ENCODE measurements around the gene SPDYE9. TPM values are rescaled to one million over a fixed set of nuclear protein-coding genes. Genes with fewer than 3 reads are reported as not detected.
"Not testable (repeated sequence)": the region's sequence is repeated elsewhere in the genome, so short reads cannot be mapped to it uniquely, and the experiment has no call there.

SPDYE9 gene, protein sequence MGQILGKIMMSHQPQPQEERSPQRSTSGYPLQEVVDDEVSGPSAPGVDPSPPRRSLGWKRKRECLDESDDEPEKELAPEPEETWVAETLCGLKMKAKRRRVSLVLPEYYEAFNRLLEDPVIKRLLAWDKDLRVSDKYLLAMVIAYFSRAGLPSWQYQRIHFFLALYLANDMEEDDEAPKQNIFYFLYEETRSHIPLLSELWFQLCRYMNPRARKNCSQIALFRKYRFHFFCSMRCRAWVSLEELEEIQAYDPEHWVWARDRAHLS
- not detected in 2 replicates for total RNA-seq

DNA sequence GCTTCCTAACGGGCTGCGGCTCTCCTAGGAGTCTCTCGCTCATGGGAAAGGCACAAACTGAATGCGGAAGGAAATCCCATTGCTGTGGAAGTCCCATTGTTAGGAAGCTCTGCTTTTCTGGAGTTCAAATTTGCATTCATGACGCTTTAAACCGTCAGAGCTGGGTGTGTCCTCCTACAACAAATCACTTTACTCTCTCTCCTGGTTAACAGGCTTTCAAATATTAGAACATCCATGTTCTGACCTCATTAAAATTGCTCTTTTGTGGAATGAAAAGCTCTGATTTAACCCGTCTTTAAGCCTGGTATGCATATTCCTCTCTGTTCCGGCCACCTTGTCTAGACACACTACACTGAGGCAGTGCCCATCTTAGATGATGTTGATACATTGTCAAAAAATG is at the start of gene SPDYE9:
Gene SPDYE9 (minus strand): TSS at position 101 of the 400 bp plus-strand sequence. CDS start 1,800 bp downstream, outside the sequence.
- H2AFZ ChIP-seq (ENCODE audit: low read length); H3K4me2 ChIP-seq (ENCODE audit: insufficient read depth, low read length); H3K4me1 ChIP-seq (ENCODE audit: insufficient read depth, low read length); H4K20me1 ChIP-seq (ENCODE audit: insufficient read depth, low read length); H3K27ac ChIP-seq (ENCODE audit: low read depth, low read length); H3K27me3 ChIP-seq (ENCODE audit: insufficient read depth, low read length); H3K4me3 ChIP-seq (ENCODE audit: insufficient read depth, low read length); DNase-seq (ENCODE audit: insufficient read length, low spot score, missing footprints); H3K9me3 ChIP-seq (ENCODE audit: low read depth, low read length); H3K79me2 ChIP-seq (ENCODE audit: insufficient read depth, low read length); H3K36me3 ChIP-seq (ENCODE audit: insufficient read depth, low read length): not testable (repeated sequence)

DNA sequence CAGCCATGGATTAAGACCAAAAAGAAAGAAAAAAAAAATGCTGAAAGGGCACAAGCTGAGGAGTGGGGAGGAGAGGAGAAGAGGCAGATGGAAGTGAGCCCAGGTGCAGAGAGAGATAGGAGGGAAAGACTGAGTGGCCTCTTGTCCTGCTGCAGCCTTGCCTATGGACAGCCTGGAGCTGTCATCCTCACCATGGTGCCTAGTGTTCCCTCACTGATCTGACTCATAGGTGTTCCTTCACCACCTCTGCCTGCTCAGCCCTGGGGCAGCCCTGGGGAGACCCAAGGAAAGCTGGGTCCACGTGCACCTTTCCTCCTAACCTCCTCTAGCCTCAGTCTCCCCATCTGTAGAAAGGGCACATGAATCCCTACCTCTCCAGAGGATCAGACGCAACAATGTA is 49.0 kb upstream of the SPDYE9 start:
- H3K79me2 ChIP-seq (ENCODE audit: insufficient read depth, low read length); H3K4me1 ChIP-seq (ENCODE audit: insufficient read depth, low read length); H3K4me3 ChIP-seq (ENCODE audit: insufficient read depth, low read length); H3K4me2 ChIP-seq (ENCODE audit: insufficient read depth, low read length); H3K27me3 ChIP-seq (ENCODE audit: insufficient read depth, low read length); H3K9me3 ChIP-seq (ENCODE audit: low read depth, low read length); H3K27ac ChIP-seq (ENCODE audit: low read depth, low read length); DNase-seq (ENCODE audit: insufficient read length, low spot score, missing footprints); H2AFZ ChIP-seq (ENCODE audit: low read length); H4K20me1 ChIP-seq (ENCODE audit: insufficient read depth, low read length); H3K36me3 ChIP-seq (ENCODE audit: insufficient read depth, low read length): not testable (repeated sequence)

DNA sequence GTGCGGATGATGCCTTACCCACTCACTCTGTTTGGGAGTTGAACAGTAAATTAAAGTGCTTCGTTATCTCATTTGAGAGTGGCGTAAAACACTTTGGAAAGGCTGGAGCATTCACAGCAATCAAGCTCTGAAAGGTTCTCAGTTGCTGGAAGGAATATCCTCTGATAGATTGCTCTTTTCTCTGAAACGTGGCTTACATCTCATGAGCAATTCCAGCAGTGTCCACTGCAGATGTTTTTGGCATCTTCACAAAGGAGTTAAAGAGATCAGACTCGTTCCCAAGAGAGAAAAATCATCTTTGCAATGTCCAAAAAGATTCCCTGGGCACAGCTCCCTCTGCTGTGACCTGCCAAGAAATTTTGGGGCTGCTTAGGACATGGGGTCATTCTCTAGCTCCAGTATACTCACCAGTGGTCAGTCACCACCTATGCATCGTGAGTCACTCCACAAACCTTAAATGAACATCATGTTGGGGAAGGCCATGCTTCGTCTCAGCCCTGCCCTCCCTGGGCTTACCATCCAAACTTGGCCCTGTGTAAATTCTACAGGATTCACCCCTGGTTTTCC is 46.9 kb upstream of the SPDYE9 start:
- H3K27ac ChIP-seq (ENCODE audit: low read depth, low read length); H3K4me1 ChIP-seq (ENCODE audit: insufficient read depth, low read length); H3K4me3 ChIP-seq (ENCODE audit: insufficient read depth, low read length); H2AFZ ChIP-seq (ENCODE audit: low read length); H3K9me3 ChIP-seq (ENCODE audit: low read depth, low read length); H3K79me2 ChIP-seq (ENCODE audit: insufficient read depth, low read length); DNase-seq (ENCODE audit: insufficient read length, low spot score, missing footprints); H4K20me1 ChIP-seq (ENCODE audit: insufficient read depth, low read length); H3K36me3 ChIP-seq (ENCODE audit: insufficient read depth, low read length); H3K4me2 ChIP-seq (ENCODE audit: insufficient read depth, low read length); H3K27me3 ChIP-seq (ENCODE audit: insufficient read depth, low read length): not testable (repeated sequence)

DNA sequence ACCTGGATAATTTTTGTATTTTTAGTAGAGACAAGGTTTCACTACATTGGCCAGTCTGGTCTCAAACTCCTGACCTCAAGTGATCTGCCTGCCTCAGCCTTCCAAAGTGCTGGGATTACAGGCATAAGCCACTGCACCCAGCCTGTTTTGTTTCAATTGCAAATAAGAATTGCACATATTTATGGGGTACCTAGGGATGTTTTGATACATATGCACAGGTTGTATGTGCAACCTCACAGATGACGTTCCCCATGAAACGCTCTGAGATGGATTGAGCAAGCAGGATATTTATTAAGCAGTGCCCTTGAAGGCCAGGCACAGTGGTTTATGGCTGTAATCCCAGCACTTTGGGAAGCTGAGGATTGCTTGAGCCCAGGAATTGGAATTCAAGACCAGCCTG is 44.8 kb upstream of the SPDYE9 start:
- DNase-seq (ENCODE audit: insufficient read length, low spot score, missing footprints) = not testable (repeated sequence)

DNA sequence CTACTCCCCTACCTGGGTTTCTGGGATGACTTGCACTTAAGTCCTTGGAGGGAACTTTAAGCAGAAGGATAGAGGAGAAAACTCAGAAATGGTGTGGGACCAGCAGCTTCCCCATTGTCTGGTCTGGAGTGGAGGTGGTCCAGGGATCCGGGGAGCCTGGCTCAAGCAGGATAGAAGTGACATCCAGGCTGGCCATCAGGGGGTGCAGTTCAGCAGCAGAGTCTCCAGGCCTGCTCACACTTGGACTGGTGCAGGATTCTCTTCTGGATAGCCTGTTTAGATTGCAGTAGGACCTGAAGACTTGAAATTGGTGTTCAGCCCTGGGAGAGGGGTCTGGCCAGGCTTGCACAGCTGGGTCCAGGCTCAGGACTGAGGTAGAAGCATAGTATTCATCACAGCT is 38.3 kb upstream of the SPDYE9 start:
- not testable (repeated sequence) for H3K36me3 ChIP-seq (ENCODE audit: insufficient read depth, low read length)

More for the DNA sequence above, 44.8 kb upstream of the SPDYE9 start:
- H3K27ac ChIP-seq (ENCODE audit: low read depth, low read length); H3K9me3 ChIP-seq (ENCODE audit: low read depth, low read length); H4K20me1 ChIP-seq (ENCODE audit: insufficient read depth, low read length); H3K4me1 ChIP-seq (ENCODE audit: insufficient read depth, low read length); H3K27me3 ChIP-seq (ENCODE audit: insufficient read depth, low read length); H3K36me3 ChIP-seq (ENCODE audit: insufficient read depth, low read length); H3K79me2 ChIP-seq (ENCODE audit: insufficient read depth, low read length); H3K4me2 ChIP-seq (ENCODE audit: insufficient read depth, low read length); H3K4me3 ChIP-seq (ENCODE audit: insufficient read depth, low read length); H2AFZ ChIP-seq (ENCODE audit: low read length): not testable (repeated sequence)

DNA sequence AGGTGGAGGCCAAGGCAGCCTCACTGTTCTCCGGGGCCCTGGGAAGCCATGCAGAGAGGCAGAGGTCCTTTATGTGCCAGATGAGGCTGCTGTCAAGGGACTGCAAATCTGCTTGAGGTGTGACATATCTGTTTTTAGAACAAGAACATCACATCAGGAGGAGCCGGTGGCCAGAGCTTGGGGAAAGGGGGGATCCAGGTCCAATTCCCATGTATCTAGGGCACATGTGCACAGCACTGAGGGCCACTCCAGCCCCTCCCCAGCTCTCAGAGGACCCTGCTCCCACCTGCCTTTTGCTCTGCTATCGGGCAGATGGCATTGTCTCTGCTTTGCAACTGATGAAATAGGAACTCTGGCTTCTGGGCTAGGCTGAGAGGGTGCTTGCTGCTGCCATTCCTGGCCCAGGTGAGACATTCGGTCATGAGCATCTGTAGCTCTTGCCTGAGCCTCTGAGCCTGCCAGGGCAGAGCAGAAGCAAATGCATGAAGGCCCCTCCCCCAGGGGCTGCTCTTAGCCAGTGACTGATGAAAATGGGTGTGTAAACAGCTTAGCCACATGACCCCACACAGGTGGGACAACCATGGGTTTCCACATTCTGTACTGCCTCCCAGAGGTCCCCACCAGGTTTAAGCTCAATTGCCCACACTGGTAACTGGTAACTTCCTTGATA is 37.1 kb upstream of the SPDYE9 start:
- H3K4me3 ChIP-seq (ENCODE audit: insufficient read depth, low read length); H3K4me1 ChIP-seq (ENCODE audit: insufficient read depth, low read length); H3K36me3 ChIP-seq (ENCODE audit: insufficient read depth, low read length); H3K4me2 ChIP-seq (ENCODE audit: insufficient read depth, low read length); H3K27ac ChIP-seq (ENCODE audit: low read depth, low read length); H3K9me3 ChIP-seq (ENCODE audit: low read depth, low read length); H3K27me3 ChIP-seq (ENCODE audit: insufficient read depth, low read length); H4K20me1 ChIP-seq (ENCODE audit: insufficient read depth, low read length); H3K79me2 ChIP-seq (ENCODE audit: insufficient read depth, low read length); DNase-seq (ENCODE audit: insufficient read length, low spot score, missing footprints); H2AFZ ChIP-seq (ENCODE audit: low read length): not testable (repeated sequence)

More for the DNA sequence above, 38.3 kb upstream of the SPDYE9 start:
- H3K4me1 ChIP-seq (ENCODE audit: insufficient read depth, low read length); H3K4me3 ChIP-seq (ENCODE audit: insufficient read depth, low read length); H2AFZ ChIP-seq (ENCODE audit: low read length); H3K27ac ChIP-seq (ENCODE audit: low read depth, low read length); H3K27me3 ChIP-seq (ENCODE audit: insufficient read depth, low read length); H4K20me1 ChIP-seq (ENCODE audit: insufficient read depth, low read length); H3K9me3 ChIP-seq (ENCODE audit: low read depth, low read length); H3K4me2 ChIP-seq (ENCODE audit: insufficient read depth, low read length); H3K79me2 ChIP-seq (ENCODE audit: insufficient read depth, low read length); DNase-seq (ENCODE audit: insufficient read length, low spot score, missing footprints): not testable (repeated sequence)

DNA sequence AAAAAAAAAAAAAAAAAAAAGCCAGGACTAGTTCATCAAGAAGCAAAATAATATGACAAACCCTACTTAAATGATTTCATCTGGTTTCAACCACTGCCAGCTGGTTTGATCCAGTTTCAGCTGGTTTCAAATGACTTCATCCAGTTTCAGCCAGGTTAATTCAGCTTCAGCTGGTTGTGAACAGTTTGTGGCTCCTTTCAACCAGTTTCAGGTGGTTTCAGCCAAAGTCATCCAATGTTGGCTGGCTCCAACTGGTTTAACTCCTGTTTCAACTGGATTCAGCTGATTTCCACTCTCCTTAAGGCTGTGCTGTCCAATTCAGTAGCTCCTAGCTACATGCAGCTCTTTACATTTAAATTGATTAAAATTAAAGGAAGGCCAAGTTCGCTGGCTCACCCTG is 32.3 kb upstream of the SPDYE9 start:
- H3K79me2 ChIP-seq (ENCODE audit: insufficient read depth, low read length); H3K27ac ChIP-seq (ENCODE audit: low read depth, low read length); DNase-seq (ENCODE audit: insufficient read length, low spot score, missing footprints); H4K20me1 ChIP-seq (ENCODE audit: insufficient read depth, low read length); H3K4me1 ChIP-seq (ENCODE audit: insufficient read depth, low read length); H3K4me3 ChIP-seq (ENCODE audit: insufficient read depth, low read length); H3K27me3 ChIP-seq (ENCODE audit: insufficient read depth, low read length); H3K36me3 ChIP-seq (ENCODE audit: insufficient read depth, low read length); H3K9me3 ChIP-seq (ENCODE audit: low read depth, low read length); H3K4me2 ChIP-seq (ENCODE audit: insufficient read depth, low read length); H2AFZ ChIP-seq (ENCODE audit: low read length): not testable (repeated sequence)

DNA sequence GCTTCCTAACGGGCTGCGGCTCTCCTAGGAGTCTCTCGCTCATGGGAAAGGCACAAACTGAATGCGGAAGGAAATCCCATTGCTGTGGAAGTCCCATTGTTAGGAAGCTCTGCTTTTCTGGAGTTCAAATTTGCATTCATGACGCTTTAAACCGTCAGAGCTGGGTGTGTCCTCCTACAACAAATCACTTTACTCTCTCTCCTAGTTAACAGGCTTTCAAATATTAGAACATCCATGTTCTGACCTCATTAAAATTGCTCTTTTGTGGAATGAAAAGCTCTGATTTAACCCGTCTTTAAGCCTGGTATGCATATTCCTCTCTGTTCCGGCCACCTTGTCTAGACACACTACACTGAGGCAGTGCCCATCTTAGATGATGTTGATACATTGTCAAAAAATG is 28.0 kb downstream of the SPDYE9 start, which contains the start of gene SPDYE11:
Gene SPDYE11 (minus strand): TSS at position 101 of the 400 bp plus-strand sequence. CDS start 1,800 bp downstream, outside the sequence.
- H3K4me3 ChIP-seq (ENCODE audit: insufficient read depth, low read length); H3K27me3 ChIP-seq (ENCODE audit: insufficient read depth, low read length); H2AFZ ChIP-seq (ENCODE audit: low read length); H3K36me3 ChIP-seq (ENCODE audit: insufficient read depth, low read length); H3K9me3 ChIP-seq (ENCODE audit: low read depth, low read length); H4K20me1 ChIP-seq (ENCODE audit: insufficient read depth, low read length); H3K79me2 ChIP-seq (ENCODE audit: insufficient read depth, low read length); H3K4me2 ChIP-seq (ENCODE audit: insufficient read depth, low read length); H3K27ac ChIP-seq (ENCODE audit: low read depth, low read length); DNase-seq (ENCODE audit: insufficient read length, low spot score, missing footprints); H3K4me1 ChIP-seq (ENCODE audit: insufficient read depth, low read length): not testable (repeated sequence)

DNA sequence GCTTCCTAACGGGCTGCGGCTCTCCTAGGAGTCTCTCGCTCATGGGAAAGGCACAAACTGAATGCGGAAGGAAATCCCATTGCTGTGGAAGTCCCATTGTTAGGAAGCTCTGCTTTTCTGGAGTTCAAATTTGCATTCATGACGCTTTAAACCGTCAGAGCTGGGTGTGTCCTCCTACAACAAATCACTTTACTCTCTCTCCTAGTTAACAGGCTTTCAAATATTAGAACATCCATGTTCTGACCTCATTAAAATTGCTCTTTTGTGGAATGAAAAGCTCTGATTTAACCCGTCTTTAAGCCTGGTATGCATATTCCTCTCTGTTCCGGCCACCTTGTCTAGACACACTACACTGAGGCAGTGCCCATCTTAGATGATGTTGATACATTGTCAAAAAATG is 56.2 kb downstream of the SPDYE9 start, which contains the start of gene SPDYE8:
Gene SPDYE8 (minus strand): TSS at position 101 of the 400 bp plus-strand sequence. CDS start 1,800 bp downstream, outside the sequence.
- H4K20me1 ChIP-seq (ENCODE audit: insufficient read depth, low read length); H3K9me3 ChIP-seq (ENCODE audit: low read depth, low read length); H3K27ac ChIP-seq (ENCODE audit: low read depth, low read length); H3K4me3 ChIP-seq (ENCODE audit: insufficient read depth, low read length); H3K4me2 ChIP-seq (ENCODE audit: insufficient read depth, low read length); H2AFZ ChIP-seq (ENCODE audit: low read length); DNase-seq (ENCODE audit: insufficient read length, low spot score, missing footprints); H3K4me1 ChIP-seq (ENCODE audit: insufficient read depth, low read length); H3K36me3 ChIP-seq (ENCODE audit: insufficient read depth, low read length); H3K27me3 ChIP-seq (ENCODE audit: insufficient read depth, low read length); H3K79me2 ChIP-seq (ENCODE audit: insufficient read depth, low read length): not testable (repeated sequence)

Measured in osteoblast (primary cell).